ENCODE results near the gene MARCHF4. TPM values are rescaled to one million over a fixed set of nuclear protein-coding genes. Genes with fewer than 3 reads are reported as not detected.

MARCHF4 gene
- total and polyA plus RNA-seq, 7 donors = under 0.01 to 0.20 (median 0.14) TPM; not detected in 4

GRCh38 chr2:216392018-216392562, 19.8 kb upstream of the MARCHF4 start:
- intact Hi-C loops (cut with DNase I) = no loop called here
- Histone ChIP-seq H3K36me3 (no peaks in the 10 kb centered on the region), H3K4me3 (no peak overlapping the region), H3K27me3 (no peaks in the 10 kb centered on the region), H3K4me1 (no peaks in the 10 kb centered on the region), H3K9me3 (peaks cover 0 to 2% (median 0%) of the 10 kb centered on the region in 4 donors), H3K27ac (no peak overlapping the region)
- TF ChIP-seq POLR2A (IDR thresholded peaks at IDR 0.05) (no peak), EP300 (IDR thresholded peaks at IDR 0.05) (no peak), CTCF (IDR thresholded peaks at IDR 0.05) (no peak), POLR2AphosphoS5 (IDR thresholded peaks at IDR 0.05) (no peak)
- 88% methylated on average over 6 of the region's 6 CpGs for WGBS, 2 donors
- no peak for DNase-seq

- Histone ChIP-seq H3K36me3 (no peaks in the 10 kb centered on the region), H3K4me1 (no peaks in the 10 kb centered on the region), H3K27me3 (no peaks in the 10 kb centered on the region), H3K27ac (no peak overlapping the region), H3K4me3 (no peak overlapping the region), H3K9me3 (peaks cover 0 to 2% (median 0%) of the 10 kb centered on the region in 4 donors)
- no peak for TF ChIP-seq CTCF (IDR thresholded peaks at IDR 0.05)
- TF ChIP-seq POLR2A (IDR thresholded peaks at IDR 0.05) = no peak
- no peak for TF ChIP-seq EP300 (IDR thresholded peaks at IDR 0.05)
- no peak for TF ChIP-seq POLR2AphosphoS5 (IDR thresholded peaks at IDR 0.05)
- intact Hi-C loops (cut with DNase I) = no loop called here
- no peak for DNase-seq
- 84 to 90% methylated on average over 6 of the region's 6 CpGs for whole genome bisulfite sequencing, 2 donors
Observed at GRCh38 chr2:216391401-216391800, 19.1 kb upstream of the MARCHF4 start.

GRCh38 chr2:216389570-216389969, 17.3 kb upstream of the MARCHF4 start:
- 48 to 54% methylated on average over 1 of the region's 1 CpG for WGBS, 2 donors
- peaks cover 0 to 2% (median 0%) of the 10 kb centered on the region in 4 donors for H3K9me3 ChIP-seq
- H3K27me3 ChIP-seq = no peaks in the 10 kb centered on the region
- intact Hi-C loops (cut with DNase I) = no loop called here
- H3K4me1 ChIP-seq = no peaks in the 10 kb centered on the region
- H3K36me3 ChIP-seq = no peaks in the 10 kb centered on the region
- no peak for DNase-seq
- H3K4me3 ChIP-seq = no peak overlapping the region
- H3K27ac ChIP-seq = no peak overlapping the region
- TF ChIP-seq POLR2AphosphoS5 (IDR thresholded peaks at IDR 0.05) (no peak), POLR2A (IDR thresholded peaks at IDR 0.05) (no peak), EP300 (IDR thresholded peaks at IDR 0.05) (no peak), CTCF (IDR thresholded peaks at IDR 0.05) (no peak)

GRCh38 chr2:216388046-216388884, 16.0 kb upstream of the MARCHF4 start:
- H3K4me3 ChIP-seq = no peak overlapping the region
- DNase-seq = no peak

More at GRCh38 chr2:216388046-216388884, 16.0 kb upstream of the MARCHF4 start:
- WGBS, 2 donors = 76 to 81% methylated on average over 5 of the region's 5 CpGs
- no peaks in the 10 kb centered on the region for H3K27me3 ChIP-seq
- H3K27ac ChIP-seq = no peak overlapping the region
- H3K4me1 ChIP-seq = no peaks in the 10 kb centered on the region
- no peaks in the 10 kb centered on the region for H3K36me3 ChIP-seq
- intact Hi-C loops (cut with DNase I) = no loop called here
- H3K9me3 ChIP-seq = peaks cover 0 to 2% (median 0%) of the 10 kb centered on the region in 4 donors
- TF ChIP-seq CTCF (IDR thresholded peaks at IDR 0.05) = no peak
- no peak for TF ChIP-seq POLR2AphosphoS5 (IDR thresholded peaks at IDR 0.05)
- TF ChIP-seq EP300 (IDR thresholded peaks at IDR 0.05) = no peak
- TF ChIP-seq POLR2A (IDR thresholded peaks at IDR 0.05) = no peak
